GM12875 (cell line): Measurements from ENCODE around the gene TTL.
"Not testable (repeated sequence)": the region's sequence is repeated elsewhere in the genome, so short reads cannot be mapped to it uniquely, and the experiment has no call there.

Source experiments
- H3K4me3 ChIP-seq: one replicate; pipeline ENCODE4 v1.5.1; 2011; ENCODE audit warnings: low read depth, low read length, control low read depth
- TF ChIP-seq, protein P1 (sequence below): IDR thresholded peaks from 2 replicates; pipeline ENCODE4 v1.5.1; 2011; ENCODE audit warnings: low read depth, mild to moderate bottlenecking, control low read depth, inconsistent platforms, low read length, moderate library complexity, borderline replicate concordance; ENCODE audit not compliant: insufficient read depth

The TTL gene

DNA sequence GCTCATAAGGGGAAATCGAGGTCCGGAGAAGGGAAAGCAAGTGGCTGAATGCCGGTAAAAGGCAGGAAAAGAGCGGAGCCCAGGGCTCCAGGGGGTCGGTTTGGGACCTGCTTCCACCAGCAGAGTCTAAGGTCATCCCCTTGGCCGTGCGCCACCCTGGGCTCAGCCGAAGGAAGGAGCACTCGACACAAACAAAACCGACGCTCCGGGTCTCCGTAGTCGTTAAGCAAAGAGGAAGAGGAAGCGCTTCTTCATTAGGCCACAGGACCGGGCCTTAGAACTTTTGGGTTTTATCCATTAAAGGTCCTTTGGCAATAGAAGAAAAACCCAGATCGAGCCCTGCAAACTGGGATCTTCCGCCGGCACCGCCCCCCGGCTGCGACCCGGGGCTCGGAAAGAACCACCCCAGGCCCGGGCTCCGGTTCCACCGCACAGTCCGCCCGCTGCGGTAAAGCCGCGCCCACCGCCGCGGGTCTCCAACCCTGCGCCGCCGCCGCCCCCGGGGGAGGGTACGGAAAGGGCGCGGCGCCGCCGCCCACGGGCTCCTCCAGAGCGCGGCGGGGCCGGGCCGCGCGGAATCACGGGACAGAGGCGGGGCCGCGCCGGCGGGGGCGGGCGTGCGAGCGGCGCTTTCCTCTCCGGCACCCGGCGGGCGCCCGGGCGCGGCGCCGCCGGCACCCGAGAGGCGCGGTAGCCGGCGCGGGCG is at the start of gene TTL:
TSS of gene TTL (plus strand) at position 629 of the 706 bp plus-strand sequence. CDS start 189 bp downstream, outside the sequence.
- peak within 1 kb of the TSS; percentile 72 for H3K4me3 ChIP-seq
- TF ChIP-seq, protein P1, sequence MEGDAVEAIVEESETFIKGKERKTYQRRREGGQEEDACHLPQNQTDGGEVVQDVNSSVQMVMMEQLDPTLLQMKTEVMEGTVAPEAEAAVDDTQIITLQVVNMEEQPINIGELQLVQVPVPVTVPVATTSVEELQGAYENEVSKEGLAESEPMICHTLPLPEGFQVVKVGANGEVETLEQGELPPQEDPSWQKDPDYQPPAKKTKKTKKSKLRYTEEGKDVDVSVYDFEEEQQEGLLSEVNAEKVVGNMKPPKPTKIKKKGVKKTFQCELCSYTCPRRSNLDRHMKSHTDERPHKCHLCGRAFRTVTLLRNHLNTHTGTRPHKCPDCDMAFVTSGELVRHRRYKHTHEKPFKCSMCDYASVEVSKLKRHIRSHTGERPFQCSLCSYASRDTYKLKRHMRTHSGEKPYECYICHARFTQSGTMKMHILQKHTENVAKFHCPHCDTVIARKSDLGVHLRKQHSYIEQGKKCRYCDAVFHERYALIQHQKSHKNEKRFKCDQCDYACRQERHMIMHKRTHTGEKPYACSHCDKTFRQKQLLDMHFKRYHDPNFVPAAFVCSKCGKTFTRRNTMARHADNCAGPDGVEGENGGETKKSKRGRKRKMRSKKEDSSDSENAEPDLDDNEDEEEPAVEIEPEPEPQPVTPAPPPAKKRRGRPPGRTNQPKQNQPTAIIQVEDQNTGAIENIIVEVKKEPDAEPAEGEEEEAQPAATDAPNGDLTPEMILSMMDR = no peak

DNA sequence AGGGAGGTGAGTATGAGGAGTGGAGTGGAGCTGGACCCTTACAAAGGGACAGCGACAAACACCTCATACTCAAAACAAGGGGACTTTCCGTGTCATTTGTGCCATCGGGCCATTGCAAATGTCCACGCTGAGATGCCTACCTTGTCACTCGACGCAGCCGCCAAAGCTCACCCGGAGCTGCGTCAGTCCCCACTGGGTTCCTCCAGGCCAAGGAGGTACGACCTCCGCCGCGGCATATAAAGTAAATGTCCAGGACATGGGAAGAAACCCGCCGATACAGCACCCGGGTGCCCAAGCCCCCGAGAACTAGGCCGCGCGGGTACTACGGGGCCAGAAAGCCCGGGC is 49.6 kb upstream of the TTL start:
- peak overlapping the region; percentile 60 for H3K4me3 ChIP-seq

DNA sequence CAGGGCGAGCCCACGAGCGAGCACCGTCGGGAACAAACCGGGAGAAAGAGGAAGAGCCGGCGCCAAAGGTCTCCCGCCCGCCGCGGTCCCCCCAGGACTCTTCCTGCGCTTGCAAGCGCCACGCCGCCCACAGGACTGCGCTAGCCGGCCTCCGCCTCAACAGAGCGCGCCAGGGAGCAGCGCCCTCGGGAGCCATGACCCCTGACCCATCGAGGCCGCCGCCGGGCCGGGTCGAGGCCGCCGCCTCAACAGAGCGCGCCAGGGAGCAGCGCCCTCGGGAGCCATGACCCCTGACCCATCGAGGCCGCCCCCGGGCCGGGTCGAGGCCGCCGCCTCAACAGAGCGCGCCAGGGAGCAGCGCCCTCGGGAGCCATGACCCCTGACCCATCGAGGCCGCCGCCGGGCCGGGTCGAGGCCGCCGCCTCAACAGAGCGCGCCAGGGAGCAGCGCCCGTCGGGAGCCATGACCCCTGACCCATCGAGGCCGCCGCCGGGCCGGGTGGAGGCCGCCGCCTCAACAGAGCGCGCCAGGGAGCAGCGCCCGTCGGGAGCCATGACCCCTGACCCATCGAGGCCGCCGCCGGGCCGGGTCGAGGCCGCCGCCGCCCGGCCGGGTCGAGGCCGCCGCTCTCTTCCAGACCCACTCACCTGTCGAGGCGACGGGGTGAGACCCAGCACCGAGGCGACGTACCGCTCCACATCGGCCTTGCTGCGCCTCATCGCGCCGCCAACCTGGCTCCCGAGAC is 49.0 kb upstream of the TTL start:
- H3K4me3 ChIP-seq = peak overlapping the region; percentile 60

DNA sequence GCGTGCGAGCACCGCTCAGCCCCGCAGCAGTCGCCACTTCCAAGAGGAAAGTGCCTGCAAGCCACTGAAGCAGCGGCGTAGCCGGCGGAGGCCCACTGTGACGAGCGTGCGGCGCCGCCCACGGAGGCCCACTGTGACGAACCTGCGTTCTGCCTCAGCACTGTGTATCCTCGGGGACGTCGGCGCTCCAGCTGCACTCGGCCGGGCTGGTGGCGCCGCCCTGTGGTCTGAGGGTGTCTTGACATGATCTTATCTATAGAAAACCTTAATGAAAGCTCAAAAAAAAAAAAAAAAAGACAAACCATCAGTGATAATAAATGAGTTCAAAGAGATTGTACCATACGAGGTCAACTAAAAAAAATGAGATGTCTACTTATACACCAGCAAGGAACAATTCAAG is 48.5 kb upstream of the TTL start, which contains the start of gene RGPD8:
TSS of gene RGPD8 (minus strand) at position 166 of the 400 bp plus-strand sequence. CDS start 192 bp downstream, outside the sequence.
- peak within 1 kb of the TSS; percentile 60 for H3K4me3 ChIP-seq
- TF ChIP-seq, protein P1 = peak; percentile 59; the same call in 1 of the 2 replicates

DNA sequence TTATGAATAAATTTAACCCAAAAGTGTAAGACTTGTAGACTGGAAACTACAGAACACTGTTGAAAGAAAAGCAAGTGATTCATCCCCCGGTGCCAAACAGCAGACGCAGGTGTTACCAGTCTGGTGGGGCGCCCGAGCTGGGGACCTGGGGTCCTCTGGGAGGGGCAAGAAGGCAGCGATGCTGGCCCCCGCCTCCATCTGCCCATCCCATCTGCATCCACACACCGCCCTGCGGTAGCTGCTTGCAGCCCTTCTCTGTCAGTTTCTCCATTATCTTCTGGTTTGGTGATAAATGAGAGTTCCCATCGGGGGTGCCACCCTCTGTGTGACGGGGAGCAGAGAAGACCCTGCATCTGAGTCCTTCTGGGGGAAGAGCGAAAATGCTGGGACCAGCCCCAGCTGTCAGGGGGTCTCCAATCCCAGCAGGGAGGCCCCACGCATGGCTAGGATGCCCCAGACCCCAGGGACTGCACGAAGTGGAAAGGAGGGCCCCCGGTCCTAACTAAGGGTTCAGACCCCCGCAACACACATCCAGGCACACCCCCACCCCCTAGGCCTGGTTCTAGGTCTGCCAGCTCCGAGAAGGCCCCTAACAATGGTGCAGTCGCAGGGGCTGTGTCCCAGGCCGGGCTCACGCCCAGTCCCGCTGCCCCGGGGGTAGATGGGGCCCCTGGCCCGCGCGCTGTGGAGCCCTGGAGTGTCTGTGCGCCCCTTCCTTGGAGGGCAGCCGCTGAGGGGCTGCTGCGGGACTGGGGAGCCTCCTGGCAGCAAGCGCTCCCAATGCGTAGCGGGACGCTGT is 47.8 kb upstream of the TTL start:
- TF ChIP-seq, protein P1 = no peak

DNA sequence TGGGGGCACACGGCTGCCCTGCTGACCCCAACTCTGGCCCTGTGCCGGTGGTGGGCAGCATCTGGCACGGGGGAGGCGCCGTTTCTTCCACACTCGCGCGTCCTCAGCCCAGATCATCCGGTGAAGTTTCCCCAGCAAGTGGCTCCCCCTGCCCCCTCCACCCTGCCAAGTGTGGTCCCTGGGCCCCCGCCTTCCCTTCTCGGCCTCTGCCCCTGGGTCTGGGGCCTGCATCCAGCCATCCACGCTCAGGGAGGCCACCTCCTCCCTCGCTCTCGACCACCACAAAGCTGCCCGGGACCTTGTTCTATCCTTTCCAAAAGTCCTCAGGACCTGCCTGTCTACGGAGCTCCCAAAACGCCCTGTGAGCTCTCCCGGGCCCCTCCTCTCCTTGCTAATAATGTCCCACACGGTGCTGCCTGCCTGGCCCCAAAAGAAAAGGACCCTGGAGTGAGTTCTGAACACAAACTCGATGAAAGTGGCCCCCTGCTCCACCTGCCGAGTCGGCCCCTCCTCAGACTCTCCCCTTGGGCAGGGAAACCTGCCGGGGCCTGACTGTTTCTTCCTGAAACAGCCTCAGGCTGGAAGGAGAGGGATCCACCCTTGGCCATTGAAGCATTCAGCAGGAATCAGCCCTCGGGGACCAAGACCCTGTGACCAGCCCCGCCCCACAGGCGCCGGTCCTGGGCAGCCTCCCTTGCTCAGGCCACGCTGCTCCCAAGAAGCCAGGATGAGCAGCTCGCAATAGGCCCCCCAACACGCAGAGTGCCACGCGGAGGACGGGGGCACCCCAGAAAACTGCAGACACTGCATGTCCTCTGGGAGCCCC is 46.9 kb upstream of the TTL start:
- H3K4me3 ChIP-seq = not testable (repeated sequence)

More for the DNA sequence above, 47.8 kb upstream of the TTL start:
- no peak overlapping the region for H3K4me3 ChIP-seq

DNA sequence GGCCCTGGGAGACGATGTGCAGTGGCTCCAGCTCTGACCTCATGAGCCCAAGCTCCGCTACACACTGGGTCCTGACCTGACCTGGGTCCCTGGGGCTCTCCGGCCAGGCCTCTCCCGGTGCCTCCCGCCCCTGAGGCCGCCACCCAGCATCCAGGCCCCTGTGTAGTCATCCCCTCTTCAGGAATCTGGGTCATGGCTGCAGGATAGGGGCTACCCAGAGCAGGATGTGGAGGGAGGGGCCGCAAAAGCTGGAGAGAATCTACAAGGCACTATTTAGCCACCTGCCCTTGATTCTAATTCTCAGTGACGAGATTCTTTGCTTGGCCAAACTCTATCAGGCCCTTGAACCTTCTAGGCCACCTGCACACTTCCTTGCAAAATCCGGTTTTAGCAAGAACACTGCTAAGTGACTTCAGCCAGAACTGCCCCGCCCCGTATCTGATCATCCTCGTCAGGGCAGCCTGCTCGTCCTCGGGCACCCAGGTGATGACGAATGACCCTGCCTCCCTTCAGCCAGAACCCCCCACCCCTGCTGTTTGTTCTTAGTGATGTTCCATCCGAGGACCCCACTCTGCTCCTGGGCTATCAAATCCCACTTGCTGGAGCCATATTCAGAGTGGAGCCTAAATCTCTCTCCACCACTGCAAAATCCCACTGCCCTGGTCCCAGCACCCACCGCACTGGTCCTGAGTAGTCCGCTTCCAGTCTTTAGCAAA is 46.1 kb upstream of the TTL start:
- H3K4me3 ChIP-seq = not testable (repeated sequence)

DNA sequence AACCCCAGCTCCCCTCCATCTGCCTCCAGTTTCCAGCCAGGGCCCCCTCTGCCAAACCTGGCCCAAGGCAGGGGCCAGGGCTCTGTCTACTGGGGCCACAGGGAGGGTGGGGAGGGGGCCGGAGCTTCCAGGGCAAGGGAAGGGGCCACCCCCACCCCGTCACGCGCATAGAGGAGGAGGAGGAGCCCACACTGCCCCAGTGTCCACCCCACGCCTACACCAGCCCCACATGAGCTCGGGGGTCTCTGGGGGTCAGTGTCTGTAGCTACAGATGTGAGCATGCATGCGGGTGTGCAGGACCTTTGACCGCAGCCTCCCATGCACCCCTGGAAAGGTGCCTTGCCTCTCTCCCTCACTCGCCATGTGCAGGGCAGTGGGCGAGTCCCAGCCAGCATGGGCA is 45.0 kb upstream of the TTL start:
- not testable (repeated sequence) for H3K4me3 ChIP-seq

DNA sequence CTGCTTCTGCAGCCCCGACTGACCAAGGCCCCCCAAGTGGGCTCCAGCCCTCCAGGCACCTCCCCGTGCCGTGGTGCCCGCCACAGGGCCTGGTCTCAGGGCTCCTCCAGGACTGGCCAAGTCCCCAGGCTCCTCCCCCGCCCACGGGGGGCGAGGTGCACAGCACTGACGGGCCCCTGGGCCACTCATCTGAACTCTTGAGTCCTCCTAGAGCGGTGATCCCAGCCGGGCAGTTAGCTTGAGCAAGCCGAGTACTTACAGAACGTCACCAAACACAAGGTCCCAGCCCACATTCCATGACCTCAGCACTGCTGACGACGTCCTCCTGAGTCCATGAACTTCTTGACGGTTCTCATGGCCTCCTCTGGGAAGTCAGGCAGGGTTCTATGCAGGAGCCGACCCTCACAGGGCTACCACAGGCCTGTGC is 44.5 kb upstream of the TTL start:
- not testable (repeated sequence) for H3K4me3 ChIP-seq

DNA sequence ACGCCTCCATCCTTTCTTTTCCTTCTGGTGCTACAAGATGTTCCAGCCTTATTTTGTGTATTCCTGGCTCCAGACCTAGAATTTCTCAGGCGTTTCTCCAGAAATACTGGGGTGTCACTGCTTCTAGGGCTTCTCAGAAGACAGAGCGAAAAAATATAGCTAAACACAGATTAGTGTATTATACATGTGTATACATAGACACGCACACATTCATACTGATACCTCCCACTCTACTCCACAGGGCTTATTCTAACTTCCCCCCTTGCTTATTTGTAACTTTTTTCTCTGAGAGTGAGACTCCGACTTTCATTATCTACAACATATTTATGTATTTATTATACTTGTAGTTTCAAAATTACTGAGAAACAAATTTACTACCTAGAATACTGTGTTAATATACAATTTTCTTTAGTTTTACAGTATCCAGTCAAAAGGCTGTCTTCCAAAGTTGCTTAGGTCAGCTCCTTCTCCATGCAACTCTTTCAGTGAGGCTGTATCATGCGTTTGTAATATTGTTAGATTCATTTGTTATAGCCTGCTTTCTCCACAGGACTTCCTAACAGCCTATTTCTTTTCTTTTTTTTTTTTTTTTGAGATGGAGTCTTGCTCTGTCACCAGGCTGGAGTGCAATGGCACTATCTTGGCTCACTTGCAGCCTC is 43.2 kb upstream of the TTL start:
- H3K4me3 ChIP-seq = not testable (repeated sequence)

DNA sequence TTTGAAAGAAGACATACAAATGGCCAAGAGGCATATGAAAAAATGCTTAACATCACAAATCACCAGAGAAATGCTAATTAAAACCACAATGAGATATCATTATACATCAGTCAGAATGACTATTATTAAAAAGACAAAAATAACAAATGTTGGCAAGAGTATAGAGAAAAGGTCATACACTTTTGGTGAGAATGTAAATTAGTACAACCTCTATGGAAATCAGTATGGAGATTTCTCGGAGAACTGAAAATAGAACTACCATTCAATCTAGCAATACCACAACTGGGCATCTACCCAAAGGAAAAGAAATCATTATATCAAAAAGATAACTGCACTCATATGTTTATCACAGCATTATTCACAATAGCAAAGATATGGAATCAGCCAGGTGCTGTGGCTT is 37.7 kb upstream of the TTL start:
- H3K4me3 ChIP-seq = not testable (repeated sequence)
